Measurements from ENCODE around the gene ILF3. TPM values are rescaled to one million over a fixed set of nuclear protein-coding genes. Genes with fewer than 3 reads are reported as not detected.
A peak's percentile ranks its signal among the peaks of the same experiment; 100 is the strongest.

The ILF3 gene
- total RNA-seq, 1 donor from 2014 or later = 588 TPM

DNA sequence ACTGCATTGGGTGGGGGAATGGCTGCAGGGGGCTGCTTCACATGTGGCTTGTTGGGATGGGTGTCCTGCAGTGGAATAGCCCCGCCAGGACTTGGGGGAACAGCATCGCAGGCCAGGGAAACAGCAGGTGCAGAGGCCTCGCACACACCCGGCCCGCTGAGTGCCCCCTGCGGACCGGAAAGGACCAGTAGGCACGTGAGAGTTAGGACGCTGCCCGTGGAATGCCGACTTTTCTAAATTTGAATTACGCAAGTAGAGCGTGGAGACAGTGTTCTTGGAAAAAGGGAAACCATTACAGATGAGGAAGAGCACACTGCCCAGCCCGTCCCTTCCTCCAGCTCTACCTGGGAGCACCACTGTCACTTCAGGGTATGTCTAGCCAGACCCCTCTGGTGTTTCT, 75.3 kb downstream of the ILF3 start:
- H3K27me3 Mint-ChIP-seq = no peaks in the 10 kb centered on the region
- peaks cover 37% of the 10 kb centered on the region for H3K4me1 Mint-ChIP-seq
- no peak for DNase-seq
- H3K9me3 Mint-ChIP-seq = no peaks in the 10 kb centered on the region
- H3K4me3 Mint-ChIP-seq = no peak overlapping the region
- H3K36me3 Mint-ChIP-seq (ENCODE audit: low read depth) = peaks cover 21% of the 10 kb centered on the region
- H3K27ac Mint-ChIP-seq = no peak overlapping the region
- intact Hi-C loops (cut with micrococcal nuclease) = no loop called here

DNA sequence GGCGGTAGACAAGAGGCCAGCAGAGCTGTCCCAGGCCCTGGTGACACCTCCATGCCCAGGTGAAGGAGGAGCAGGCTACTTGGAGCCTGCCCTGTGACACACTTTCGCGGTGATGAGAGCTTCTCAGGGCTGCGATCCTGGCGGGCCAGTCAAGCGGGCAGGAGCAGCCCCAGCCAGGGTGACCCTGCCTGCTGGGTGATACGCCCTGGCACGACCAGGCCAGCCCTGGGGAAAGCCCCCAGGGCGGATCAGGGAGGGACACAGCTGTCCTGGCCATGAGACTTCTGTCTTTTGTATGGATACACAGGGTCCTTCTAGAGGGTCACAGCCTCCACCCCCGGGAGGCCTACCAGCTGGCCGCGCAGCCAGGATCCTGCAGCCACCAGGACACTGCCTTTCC, 76.8 kb downstream of the ILF3 start:
- Mint-ChIP-seq H3K27me3 (no peaks in the 10 kb centered on the region), H3K27ac (peak overlapping the region; percentile 90), H3K4me1 (peaks cover 37% of the 10 kb centered on the region), H3K36me3 (ENCODE audit: low read depth) (peaks cover 22% of the 10 kb centered on the region), H3K9me3 (no peaks in the 10 kb centered on the region), H3K4me3 (no peak overlapping the region)
- intact Hi-C loops (cut with micrococcal nuclease) = loop anchor here (1.0 to 5.0 kb wide), 3 partner anchors 14 to 66 kb away; no protein-coding TSS in a partner anchor
- no peak for DNase-seq

DNA sequence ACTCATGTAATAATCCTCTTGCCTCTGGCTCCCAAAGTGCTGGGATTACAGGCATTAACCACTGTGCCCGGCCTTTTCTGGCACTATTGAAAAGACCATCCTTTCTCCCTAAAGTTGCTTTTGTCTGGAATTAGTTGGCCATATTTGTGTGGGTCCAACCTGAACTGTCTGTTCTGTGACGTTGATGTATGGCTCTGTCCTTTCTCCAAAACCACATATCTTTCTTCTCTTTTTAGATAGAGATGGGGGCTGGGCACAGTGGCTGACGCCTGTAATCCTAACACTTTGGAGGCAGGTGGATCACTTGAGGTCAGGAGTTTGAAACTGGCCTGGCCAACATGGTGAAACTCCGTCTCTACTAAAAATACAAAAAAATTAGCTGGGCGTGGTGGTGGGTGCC, 81.6 kb downstream of the ILF3 start:
- Mint-ChIP-seq H3K27me3 (no peaks in the 10 kb centered on the region), H3K36me3 (ENCODE audit: low read depth) (peaks cover 37% of the 10 kb centered on the region), H3K4me1 (peaks cover 26% of the 10 kb centered on the region), H3K9me3 (no peaks in the 10 kb centered on the region), H3K27ac (no peak overlapping the region), H3K4me3 (no peak overlapping the region)
- intact Hi-C loops (cut with micrococcal nuclease) = no loop called here
- no peak for DNase-seq

DNA sequence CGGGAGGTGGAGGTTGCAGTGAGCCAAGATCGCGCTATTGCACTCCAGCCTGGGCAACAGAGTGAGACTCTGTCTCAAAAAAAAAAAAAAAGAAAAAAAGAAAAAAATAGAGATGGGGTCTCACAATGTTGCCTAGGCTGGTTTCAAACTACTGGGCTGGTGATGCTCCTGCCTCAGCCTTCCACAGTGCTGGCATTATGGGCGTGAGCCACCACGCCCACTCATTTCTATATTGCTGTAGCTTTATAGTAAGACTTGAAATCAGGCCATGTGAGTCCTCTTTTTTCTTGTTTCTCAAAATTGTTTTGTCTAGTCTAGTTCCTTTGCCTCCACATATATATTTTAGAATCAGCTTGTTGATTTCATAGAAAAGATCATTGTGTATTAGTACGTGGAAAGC, 82.0 kb downstream of the ILF3 start:
- no peak overlapping the region for H3K27ac Mint-ChIP-seq
- H3K36me3 Mint-ChIP-seq (ENCODE audit: low read depth) = peaks cover 42% of the 10 kb centered on the region
- no peak for DNase-seq
- H3K9me3 Mint-ChIP-seq = no peaks in the 10 kb centered on the region
- peaks cover 26% of the 10 kb centered on the region for H3K4me1 Mint-ChIP-seq
- H3K27me3 Mint-ChIP-seq = no peaks in the 10 kb centered on the region
- intact Hi-C loops (cut with micrococcal nuclease) = no loop called here
- H3K4me3 Mint-ChIP-seq = no peak overlapping the region

DNA sequence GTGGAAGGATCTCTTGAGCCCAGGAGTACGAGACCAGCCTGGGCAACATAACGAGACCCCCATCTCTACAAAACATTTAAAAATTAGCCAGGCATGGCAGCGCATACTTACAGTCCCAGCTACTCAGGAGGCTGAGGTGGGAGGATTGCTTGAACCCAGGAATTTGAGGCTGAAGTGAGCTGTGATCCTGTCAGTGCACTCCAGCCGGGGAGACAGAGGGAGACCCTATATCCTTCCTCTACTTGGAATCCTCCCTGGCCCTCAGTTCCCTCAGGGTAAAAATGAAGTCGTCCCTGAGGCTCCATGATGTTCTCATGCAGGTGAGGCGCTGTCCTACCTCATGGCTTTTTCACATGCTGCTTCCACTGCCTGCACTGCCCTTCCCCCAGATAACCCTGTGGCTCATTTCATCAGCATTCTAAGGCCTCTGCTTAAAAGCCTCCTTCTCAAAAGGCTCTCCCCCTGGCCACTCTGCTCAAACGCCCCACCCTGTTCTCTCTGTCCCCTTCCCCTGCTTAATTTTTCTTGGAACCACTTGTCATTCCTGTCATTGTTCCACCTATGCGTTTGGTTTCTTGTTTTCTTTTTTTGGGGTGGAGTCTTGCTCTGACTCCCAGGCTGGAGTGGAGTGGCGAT, 82.9 kb downstream of the ILF3 start:
- Mint-ChIP-seq H3K9me3 (no peaks in the 10 kb centered on the region), H3K4me3 (no peak overlapping the region), H3K36me3 (ENCODE audit: low read depth) (peaks cover 46% of the 10 kb centered on the region), H3K27me3 (no peaks in the 10 kb centered on the region), H3K27ac (no peak overlapping the region), H3K4me1 (peaks cover 24% of the 10 kb centered on the region)
- intact Hi-C loops (cut with micrococcal nuclease) = no loop called here
- no peak for DNase-seq

DNA sequence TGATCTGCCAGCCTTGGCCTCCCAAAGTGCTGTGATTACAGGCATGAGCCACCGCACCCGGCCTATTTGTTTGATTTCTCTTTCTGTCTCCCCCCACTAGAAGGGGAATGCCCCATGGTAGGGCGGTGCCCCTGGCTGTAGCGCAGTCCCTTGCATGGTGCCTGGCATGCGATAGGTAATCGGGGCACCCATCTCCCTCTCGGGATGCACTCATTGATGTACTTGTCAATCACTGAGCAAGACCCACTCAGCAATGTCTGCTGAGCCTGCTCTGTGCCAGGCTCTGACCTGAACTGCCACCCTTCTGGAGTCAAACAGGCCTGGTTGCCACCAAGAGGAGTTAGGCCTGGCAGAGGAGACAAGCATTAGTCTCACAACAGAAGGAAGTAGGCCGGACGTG, 83.6 kb downstream of the ILF3 start:
- H3K9me3 Mint-ChIP-seq = no peaks in the 10 kb centered on the region
- H3K36me3 Mint-ChIP-seq (ENCODE audit: low read depth) = peaks cover 48% of the 10 kb centered on the region
- peaks cover 26% of the 10 kb centered on the region for H3K4me1 Mint-ChIP-seq
- no peak overlapping the region for H3K27ac Mint-ChIP-seq
- H3K27me3 Mint-ChIP-seq = no peaks in the 10 kb centered on the region
- intact Hi-C loops (cut with micrococcal nuclease) = no loop called here
- no peak overlapping the region for H3K4me3 Mint-ChIP-seq
- no peak for DNase-seq

DNA sequence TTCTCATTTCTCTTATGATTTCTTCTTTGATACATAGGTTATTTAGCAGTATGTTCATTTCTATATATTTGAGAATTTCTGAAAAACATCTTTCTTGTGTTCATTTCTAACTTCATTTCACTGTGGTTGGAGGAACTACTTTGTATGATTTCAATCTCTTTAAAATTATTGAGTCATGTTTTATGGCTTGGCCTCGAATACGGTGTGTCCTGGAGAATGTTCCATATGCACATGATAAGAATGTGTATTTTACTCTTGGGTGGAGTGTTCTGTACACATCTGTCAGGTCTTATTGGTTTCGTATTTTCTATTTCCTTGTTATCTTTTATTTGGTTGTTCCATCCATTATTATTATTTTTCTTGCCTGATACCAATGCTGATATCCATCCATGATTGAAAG, 86.7 kb downstream of the ILF3 start:
- peaks cover 32% of the 10 kb centered on the region for H3K4me1 Mint-ChIP-seq
- H3K27ac Mint-ChIP-seq = no peak overlapping the region
- no peak overlapping the region for H3K4me3 Mint-ChIP-seq

More for the DNA sequence above, 86.7 kb downstream of the ILF3 start:
- no peak for DNase-seq
- intact Hi-C loops (cut with micrococcal nuclease) = no loop called here
- Mint-ChIP-seq H3K36me3 (ENCODE audit: low read depth) (peaks cover 41% of the 10 kb centered on the region), H3K27me3 (no peaks in the 10 kb centered on the region), H3K9me3 (no peaks in the 10 kb centered on the region)

Other genes with a start within 250 kb of the ILF3 start
- 55.3 and 58.0 TPM in 2 replicates for gene PDE4A, start 233.8 kb upstream of the ILF3 start, total RNA-seq
- gene KEAP1, start 151.0 kb upstream of the ILF3 start, total RNA-seq = 81.0 and 82.1 TPM in 2 replicates
- not detected in 2 replicates for gene S1PR5, start 136.9 kb upstream of the ILF3 start, total RNA-seq
- 36.7 and 40.8 TPM in 2 replicates for gene ATG4D, start 110.4 kb upstream of the ILF3 start, total RNA-seq
- gene KRI1, start 88.3 kb upstream of the ILF3 start, total RNA-seq = 84.0 and 90.6 TPM in 2 replicates
- 41.0 and 44.2 TPM in 2 replicates for gene CDKN2D, start 85.4 kb upstream of the ILF3 start, total RNA-seq
- gene AP1M2, start 67.0 kb upstream of the ILF3 start, total RNA-seq = not detected in 2 replicates
- 85.5 and 98.6 TPM in 2 replicates for gene SLC44A2, start 28.8 kb upstream of the ILF3 start, total RNA-seq
- gene QTRT1, start 47.1 kb downstream of the ILF3 start, total RNA-seq = 86.0 and 95.2 TPM in 2 replicates
- gene DNM2, start 63.7 kb downstream of the ILF3 start, total RNA-seq = 198 and 211 TPM in 2 replicates
- 17.6 and 22.4 TPM in 2 replicates for gene TMED1, start 181.9 kb downstream of the ILF3 start, total RNA-seq
- gene C19orf38, start 194.1 kb downstream of the ILF3 start, total RNA-seq = 2.7 and 3.6 TPM in 2 replicates
- gene CARM1, start 217.2 kb downstream of the ILF3 start, total RNA-seq = 92.4 and 93.7 TPM in 2 replicates

All from activated CD4-positive, alpha-beta T cell treated with anti-CD3 and anti-CD28 coated beads, Interleukin-2, amount 10 ng/mL, durations not matched to agents 24 days and 14 days (primary cell).